Stimulated activated effector memory CD8-positive, alpha-beta T cell treated with anti-CD3 and anti-CD28 coated beads, Interleukin-12 subunit alpha, Interleukin-12 subunit beta, amount 100 ng/mL, for 72 hours (primary cell): ENCODE measurements around the gene LIMS1.
"Not testable (repeated sequence)": the region's sequence is repeated elsewhere in the genome, so short reads cannot be mapped to it uniquely, and the experiment has no call there.

Source experiments
- ATAC-seq: fragments of 150-1000 bp; cut with Tn5 transposase; 2 replicates; pipeline ENCODE4 v1.10.0; 2021
- DNase-seq, 2 donors: peaks; one replicate each; pipeline ENCODE4 v3.0.0; 2021 to 2022; ENCODE audit warnings: low spot score in 2 of 2
- H3K27ac Mint-ChIP-seq: one replicate; pipeline ENCODE4 v1.8.0; 2022; ENCODE audit warnings: mild to moderate bottlenecking, mixed read lengths
- H3K36me3 Mint-ChIP-seq: one replicate; pipeline ENCODE4 v1.8.0; 2022; ENCODE audit warnings: mild to moderate bottlenecking, mixed read lengths
- H3K4me1 Mint-ChIP-seq: one replicate; pipeline ENCODE4 v1.8.0; 2022; ENCODE audit warnings: mixed read lengths
- H3K4me3 Mint-ChIP-seq: one replicate; pipeline ENCODE4 v1.8.0; 2022; ENCODE audit warnings: mild to moderate bottlenecking, mixed read lengths
- H3K9me3 Mint-ChIP-seq: one replicate; pipeline ENCODE4 v1.8.0; 2022; ENCODE audit warnings: mixed read lengths

LIMS1 gene

DNA sequence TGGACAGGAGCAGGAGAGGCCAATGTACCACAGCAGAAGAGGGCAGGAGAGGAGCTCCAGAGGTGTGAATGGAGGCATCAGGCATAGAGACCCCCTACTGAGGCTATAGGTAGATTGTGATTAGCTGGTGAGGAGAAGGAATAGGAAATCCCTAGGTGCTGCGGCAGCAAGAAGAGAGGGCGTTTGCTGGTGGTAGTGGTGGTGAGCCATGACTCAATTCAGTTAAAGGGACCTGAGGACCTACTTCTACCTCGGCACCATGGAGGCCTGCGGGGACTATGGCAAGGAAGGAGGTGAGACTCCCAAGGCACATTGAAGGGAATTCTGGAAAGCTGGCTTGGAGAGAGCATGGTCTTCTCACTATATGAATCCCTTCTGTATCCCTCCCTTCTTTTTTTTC lies 127.2 kb downstream of the LIMS1 start:
- Mint-ChIP-seq H3K4me1 (peaks cover 17% of the 10 kb centered on the region), H3K36me3 (peaks cover 10% of the 10 kb centered on the region), H3K27ac (peak overlapping the region; percentile 69)
- not testable (repeated sequence) for H3K9me3 Mint-ChIP-seq, H3K4me3 Mint-ChIP-seq, DNase-seq, ATAC-seq

DNA sequence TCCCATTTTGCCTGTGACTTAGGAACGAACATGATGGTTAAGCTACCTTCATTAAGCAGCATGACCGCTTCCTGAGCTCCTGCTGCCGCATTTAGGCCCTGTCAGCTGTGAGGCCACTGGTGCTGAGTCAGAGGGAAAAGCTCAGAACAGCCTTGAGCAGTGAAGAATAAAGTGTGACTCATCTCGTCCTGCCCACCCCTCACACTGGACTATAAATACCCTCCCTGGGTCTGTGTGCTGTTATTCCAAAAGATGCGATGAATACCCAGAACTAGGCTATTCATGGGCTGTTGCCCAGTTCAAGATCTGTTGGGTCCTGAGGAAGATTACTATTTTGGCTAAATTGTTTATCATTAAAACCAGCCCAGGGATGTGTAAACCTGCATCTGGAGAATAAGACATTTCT lies 127.9 kb downstream of the LIMS1 start:
- DNase-seq, H3K9me3 Mint-ChIP-seq, H3K4me3 Mint-ChIP-seq: not testable (repeated sequence)
- Mint-ChIP-seq H3K27ac (peak overlapping the region; percentile 69), H3K4me1 (peaks cover 17% of the 10 kb centered on the region), H3K36me3 (peaks cover 10% of the 10 kb centered on the region)
- peak; percentile 85 for ATAC-seq

DNA sequence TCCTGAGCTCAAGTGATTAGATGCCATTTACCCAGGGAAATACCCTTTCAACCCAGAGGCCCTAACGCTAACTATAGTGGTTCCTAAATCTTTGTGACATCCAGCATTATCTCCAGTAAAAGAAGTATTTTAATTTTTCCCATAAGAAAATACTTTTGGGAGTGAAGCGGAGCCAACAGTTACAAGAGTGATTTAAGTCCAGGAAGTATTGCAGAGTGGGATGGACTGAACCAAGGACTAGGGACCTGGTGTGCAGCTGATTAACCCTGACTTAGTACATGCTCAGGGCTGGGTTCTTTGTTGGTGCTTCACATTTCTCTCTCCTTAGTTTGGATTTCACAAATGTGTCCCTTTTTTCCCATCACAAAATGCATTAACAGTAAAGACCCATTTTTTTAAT lies 129.1 kb downstream of the LIMS1 start:
- H3K9me3 Mint-ChIP-seq, DNase-seq, H3K27ac Mint-ChIP-seq, H3K4me3 Mint-ChIP-seq, ATAC-seq: not testable (repeated sequence)
- peaks cover 10% of the 10 kb centered on the region for H3K36me3 Mint-ChIP-seq
- peaks cover 17% of the 10 kb centered on the region for H3K4me1 Mint-ChIP-seq

DNA sequence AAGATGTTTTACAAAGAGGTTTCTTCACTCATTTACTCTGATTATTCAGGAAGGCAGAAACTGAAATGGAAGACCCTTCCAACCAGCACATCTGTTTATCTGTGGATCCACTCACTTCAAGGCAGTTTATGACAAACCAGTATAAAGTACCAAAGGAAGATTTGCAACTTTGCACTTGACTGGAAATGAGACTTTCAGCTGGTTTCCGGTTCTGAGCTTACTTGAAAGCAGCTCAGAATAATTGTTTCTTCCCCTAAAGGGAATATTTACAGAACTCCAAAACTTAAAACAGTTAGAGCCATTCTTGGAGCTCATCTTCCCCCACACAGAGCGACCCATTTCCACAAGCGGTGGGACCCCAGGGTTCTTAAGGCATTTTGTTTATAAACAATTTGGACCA lies 129.8 kb downstream of the LIMS1 start:
- not testable (repeated sequence) for H3K27ac Mint-ChIP-seq, ATAC-seq, H3K9me3 Mint-ChIP-seq, H3K4me3 Mint-ChIP-seq, DNase-seq
- Mint-ChIP-seq H3K36me3 (peaks cover 10% of the 10 kb centered on the region), H3K4me1 (peaks cover 17% of the 10 kb centered on the region)

DNA sequence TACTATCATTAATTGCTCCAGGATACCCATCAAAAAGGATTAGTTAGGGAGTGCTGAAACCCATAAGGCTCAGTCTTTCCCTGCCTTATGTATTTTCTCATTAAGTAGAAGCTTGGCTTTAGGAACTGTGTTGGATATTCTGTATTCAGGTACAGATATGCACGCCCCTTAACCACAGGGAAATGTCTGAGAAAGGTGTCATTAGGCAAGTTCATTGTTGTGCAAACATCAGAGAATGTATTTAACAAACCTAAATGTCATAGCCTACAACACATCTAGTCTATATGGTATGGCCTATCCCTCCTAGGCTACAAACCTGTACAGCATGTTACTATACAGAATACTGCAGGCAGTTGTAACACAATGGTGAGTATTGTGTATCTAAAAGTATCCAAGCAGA lies 130.7 kb downstream of the LIMS1 start:
- H3K27ac Mint-ChIP-seq, H3K9me3 Mint-ChIP-seq, H3K4me3 Mint-ChIP-seq, ATAC-seq, DNase-seq: not testable (repeated sequence)
- Mint-ChIP-seq H3K4me1 (peaks cover 17% of the 10 kb centered on the region), H3K36me3 (peaks cover 10% of the 10 kb centered on the region)

DNA sequence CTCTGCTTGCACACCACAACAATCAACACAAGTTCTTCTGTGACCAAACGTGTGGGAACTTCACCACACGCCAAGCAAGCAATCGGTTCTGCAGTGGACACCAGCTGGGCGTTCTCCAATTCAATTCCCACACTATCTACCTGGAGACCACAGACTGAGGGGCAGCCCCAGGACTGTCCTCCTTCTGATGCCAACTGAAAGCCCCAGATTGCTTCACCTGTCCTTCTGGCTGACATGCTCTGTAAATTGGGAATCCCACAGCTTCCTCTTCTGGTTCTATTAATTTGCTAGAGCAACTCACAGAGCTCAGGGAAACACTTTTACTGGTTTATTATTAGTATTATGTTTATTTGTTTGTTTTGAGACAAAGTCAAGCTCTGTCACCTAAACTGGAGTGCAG lies 131.7 kb downstream of the LIMS1 start:
- not testable (repeated sequence) for H3K4me3 Mint-ChIP-seq, H3K27ac Mint-ChIP-seq, H3K9me3 Mint-ChIP-seq, ATAC-seq, DNase-seq
- Mint-ChIP-seq H3K4me1 (peaks cover 17% of the 10 kb centered on the region), H3K36me3 (peaks cover 10% of the 10 kb centered on the region)

DNA sequence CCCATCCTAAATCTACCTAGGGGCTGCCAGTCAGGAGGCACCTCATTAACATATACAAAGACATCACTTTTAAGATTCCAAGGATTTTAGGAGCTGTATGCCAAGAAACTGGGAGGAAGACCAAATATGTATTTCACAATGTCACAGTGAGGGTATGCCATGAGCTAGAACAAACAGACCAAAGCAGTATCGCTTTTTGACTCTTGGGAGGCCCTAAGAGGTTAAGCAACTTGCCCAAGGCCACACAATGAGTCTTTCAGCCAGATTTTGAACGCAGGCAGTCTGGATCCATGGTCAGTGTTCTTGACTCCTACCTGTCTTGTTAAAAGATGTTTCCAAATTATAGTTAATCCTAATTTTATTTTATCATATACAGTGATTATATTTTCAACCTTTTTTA lies 132.9 kb downstream of the LIMS1 start:
- peaks cover 19% of the 10 kb centered on the region for H3K36me3 Mint-ChIP-seq
- ATAC-seq, H3K27ac Mint-ChIP-seq, H3K4me3 Mint-ChIP-seq, H3K9me3 Mint-ChIP-seq, DNase-seq, H3K4me1 Mint-ChIP-seq: not testable (repeated sequence)

DNA sequence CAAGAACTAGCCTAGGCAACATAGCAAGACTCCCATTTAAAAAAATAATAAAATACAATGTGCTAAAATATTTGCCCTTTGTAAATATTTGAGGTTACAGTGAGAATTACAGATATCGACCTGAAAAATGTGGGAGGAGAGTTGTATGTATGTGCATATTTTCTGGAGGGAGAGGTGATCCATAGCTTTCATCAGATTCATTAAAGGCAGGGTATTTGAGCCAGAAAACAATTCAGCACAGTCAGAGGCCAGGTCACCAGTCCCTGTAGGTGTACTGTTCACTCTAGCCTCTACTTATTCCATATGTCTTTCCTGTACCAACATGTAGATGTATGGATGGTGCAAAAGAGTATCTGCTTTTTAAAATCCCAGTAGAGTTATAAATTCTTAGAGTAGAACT lies 136.0 kb downstream of the LIMS1 start:
- not testable (repeated sequence) for ATAC-seq, H3K4me3 Mint-ChIP-seq, H3K27ac Mint-ChIP-seq, DNase-seq, H3K4me1 Mint-ChIP-seq, H3K9me3 Mint-ChIP-seq
- peaks cover 30% of the 10 kb centered on the region for H3K36me3 Mint-ChIP-seq

DNA sequence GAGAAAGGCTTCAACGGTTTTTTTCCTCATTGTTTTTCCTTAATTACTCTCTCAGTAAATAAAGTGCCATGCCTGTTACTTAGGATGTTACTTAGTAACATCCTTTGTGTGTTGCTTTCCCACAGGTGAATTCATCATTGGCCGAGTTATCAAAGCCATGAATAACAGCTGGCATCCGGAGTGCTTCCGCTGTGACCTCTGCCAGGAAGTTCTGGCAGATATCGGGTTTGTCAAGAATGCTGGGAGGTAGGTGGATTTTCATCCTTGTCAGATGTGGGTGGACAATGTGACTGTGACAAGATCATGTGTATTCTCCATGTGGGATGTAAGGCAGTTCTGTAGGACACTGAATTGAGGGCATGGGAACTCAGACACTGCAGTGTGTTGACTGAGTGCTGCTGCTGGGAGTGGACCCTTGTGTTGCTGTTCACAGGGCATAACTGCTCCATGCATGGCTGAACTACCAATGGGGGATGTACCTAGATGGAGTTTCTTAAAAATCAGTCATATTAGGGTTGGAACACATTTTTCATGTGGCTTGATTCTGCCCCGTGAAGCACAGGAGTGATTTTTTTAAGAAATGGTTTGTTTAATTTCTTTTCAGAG lies 138.0 kb downstream of the LIMS1 start:
- peaks cover 43% of the 10 kb centered on the region for H3K36me3 Mint-ChIP-seq
- not testable (repeated sequence) for H3K27ac Mint-ChIP-seq, ATAC-seq, H3K4me3 Mint-ChIP-seq, H3K4me1 Mint-ChIP-seq, H3K9me3 Mint-ChIP-seq, DNase-seq

DNA sequence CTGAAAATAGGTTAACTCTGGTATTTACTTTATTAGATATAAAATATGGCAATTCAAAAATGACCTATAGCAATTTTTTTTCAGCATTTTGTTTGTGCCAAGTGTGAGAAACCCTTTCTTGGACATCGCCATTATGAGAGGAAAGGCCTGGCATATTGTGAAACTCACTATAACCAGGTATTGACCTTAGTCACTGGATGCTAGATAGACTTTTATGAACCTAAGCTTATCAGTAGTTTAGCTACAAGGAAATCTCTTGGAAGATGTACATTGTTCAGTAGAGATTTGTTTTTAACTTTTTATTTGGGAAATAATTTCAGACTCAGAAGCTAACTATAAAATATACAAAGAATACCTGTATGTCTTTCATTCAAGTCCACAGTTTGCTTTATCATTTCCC lies 142.3 kb downstream of the LIMS1 start:
- H3K27ac Mint-ChIP-seq, H3K4me1 Mint-ChIP-seq, H3K4me3 Mint-ChIP-seq, DNase-seq, H3K9me3 Mint-ChIP-seq, ATAC-seq: not testable (repeated sequence)
- H3K36me3 Mint-ChIP-seq: peaks cover 82% of the 10 kb centered on the region

DNA sequence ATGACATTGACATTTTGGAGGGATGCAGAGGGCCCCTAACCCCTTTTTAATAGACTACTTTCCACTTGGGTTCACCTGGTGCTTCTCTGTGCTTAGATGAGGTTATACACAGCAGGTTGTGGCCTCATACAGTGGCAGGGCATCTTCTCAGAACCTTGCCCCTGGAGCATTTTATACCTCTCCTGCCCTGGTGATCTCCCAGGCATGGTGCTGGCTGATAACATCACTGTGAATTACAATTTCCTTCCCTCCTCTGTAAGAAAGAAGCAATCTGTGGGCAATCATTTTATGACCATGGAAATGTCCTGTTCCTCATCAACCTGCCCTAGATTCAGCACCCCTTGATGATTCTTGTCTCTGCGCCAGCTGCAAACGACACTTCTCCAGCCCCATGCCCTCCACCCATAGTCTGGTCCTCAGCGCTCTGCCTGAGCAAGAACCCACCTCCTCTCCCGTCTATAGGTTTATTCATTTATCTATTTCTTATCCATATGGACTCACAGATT lies 143.0 kb downstream of the LIMS1 start:
- H3K4me1 Mint-ChIP-seq, DNase-seq, H3K4me3 Mint-ChIP-seq, H3K9me3 Mint-ChIP-seq, ATAC-seq, H3K27ac Mint-ChIP-seq: not testable (repeated sequence)
- peaks cover 84% of the 10 kb centered on the region for H3K36me3 Mint-ChIP-seq

DNA sequence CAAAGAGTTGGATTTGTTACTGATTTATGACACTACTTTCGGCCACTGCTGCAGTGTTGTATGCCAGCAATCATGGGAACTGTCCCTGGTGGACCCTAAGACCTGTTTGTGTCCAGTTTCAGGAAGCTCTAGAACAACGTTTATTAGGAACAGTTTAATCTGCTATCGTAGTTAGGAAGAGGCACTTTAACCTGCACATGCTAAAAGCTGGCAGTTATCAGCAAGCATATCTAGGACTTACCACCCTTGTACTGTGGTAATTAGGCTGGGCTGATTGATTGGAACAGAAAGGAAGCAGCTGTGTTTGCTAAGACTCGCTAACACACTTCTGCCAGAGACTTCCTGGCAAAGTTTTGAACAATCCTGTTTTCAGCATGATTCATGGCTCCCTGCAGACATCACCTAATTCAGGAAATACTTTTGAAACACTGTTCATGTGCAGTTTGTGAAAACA lies 144.0 kb downstream of the LIMS1 start:
- peaks cover 87% of the 10 kb centered on the region for H3K36me3 Mint-ChIP-seq
- H3K4me3 Mint-ChIP-seq, ATAC-seq, DNase-seq, H3K4me1 Mint-ChIP-seq, H3K27ac Mint-ChIP-seq, H3K9me3 Mint-ChIP-seq: not testable (repeated sequence)

DNA sequence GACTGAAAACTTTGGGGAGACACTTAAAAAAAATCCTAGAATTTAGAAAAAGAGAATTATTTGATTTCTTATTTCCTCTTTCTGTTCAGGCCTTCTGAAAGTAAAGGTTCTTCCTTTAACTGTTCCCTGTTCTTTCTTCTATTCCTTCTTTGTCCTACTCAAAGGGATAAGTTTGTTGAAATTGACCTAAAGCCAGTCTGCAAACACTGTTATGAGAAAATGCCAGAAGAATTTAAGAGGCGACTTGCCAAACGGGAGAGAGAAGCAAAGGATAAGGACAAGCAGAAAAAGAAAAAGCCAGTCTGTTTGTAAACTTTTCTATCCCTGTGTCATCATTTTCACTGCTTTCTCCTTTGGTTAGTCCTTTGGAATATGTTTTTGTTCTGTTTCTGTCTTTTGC lies 146.5 kb downstream of the LIMS1 start:
- H3K36me3 Mint-ChIP-seq: peaks cover 92% of the 10 kb centered on the region
- not testable (repeated sequence) for ATAC-seq

DNA sequence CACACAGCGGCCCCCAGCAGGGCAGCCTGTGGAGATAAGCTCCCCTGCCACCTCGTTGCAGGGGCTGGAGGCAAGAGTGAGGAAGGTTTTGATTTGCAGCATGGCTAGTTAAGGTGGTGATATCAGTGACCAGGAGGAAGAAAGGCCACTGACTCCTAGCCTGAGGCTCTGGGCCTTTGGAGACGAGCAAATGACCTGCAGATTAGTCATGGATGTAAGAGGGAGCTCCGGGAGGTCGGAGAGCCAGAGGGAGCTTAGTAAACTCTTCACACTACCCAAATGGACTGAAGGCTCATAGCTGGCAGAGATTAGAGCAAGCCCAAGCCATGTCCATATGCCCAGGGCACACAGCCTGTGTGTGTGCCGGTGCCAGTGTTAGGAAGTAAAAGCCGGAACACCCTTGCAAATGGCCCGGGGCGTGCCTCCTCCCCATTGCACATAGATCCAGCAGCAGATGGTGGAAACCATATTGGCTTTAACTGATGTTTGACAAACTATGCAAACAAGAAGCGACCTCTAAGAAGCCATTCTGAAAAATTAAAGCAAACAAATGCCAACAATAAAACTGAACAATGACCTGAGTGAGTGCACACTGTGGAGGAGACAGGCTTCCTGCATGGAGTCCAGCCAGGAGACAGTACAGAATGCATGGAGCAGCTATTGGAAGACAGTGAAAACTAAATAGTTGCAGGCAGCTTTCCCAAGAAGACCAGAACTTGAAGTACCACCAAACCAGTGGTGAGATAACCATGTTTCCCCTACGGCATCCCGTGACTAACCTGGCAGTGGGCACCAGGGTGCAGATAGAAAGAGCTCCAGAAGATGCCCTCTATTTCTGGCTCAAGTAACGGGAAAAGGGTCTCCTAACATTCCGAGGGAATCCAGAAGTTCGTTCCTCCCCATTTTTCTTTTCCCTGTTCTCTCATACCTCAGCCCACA lies 154.8 kb downstream of the LIMS1 start:
- H3K9me3 Mint-ChIP-seq, DNase-seq, H3K27ac Mint-ChIP-seq, H3K4me1 Mint-ChIP-seq, ATAC-seq, H3K4me3 Mint-ChIP-seq: not testable (repeated sequence)
- peaks cover 21% of the 10 kb centered on the region for H3K36me3 Mint-ChIP-seq

More for the DNA sequence above, 146.5 kb downstream of the LIMS1 start:
- not testable (repeated sequence) for H3K4me1 Mint-ChIP-seq, H3K4me3 Mint-ChIP-seq, H3K9me3 Mint-ChIP-seq, H3K27ac Mint-ChIP-seq, DNase-seq

DNA sequence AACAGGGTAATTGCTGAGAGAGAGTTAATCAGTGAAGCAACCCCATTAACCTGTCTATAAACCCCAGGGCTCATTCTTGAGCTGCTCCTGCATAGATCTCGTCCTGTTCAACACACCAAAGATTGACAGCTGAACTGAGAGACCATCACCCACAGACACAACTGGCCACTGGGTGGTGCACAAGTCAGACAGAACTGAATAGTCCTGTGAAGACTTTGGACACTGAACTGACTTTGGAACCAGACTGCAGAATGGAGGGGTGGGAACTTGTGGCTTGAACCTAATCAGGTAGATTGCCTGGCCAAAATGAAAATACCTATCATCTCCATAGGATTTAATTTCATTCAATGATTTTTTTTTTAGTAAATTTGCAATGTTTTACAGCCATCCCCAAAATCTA lies 155.7 kb downstream of the LIMS1 start:
- ATAC-seq: peak; percentile 77
- not testable (repeated sequence) for H3K9me3 Mint-ChIP-seq, H3K4me3 Mint-ChIP-seq, H3K27ac Mint-ChIP-seq, H3K4me1 Mint-ChIP-seq, DNase-seq
- peaks cover 12% of the 10 kb centered on the region for H3K36me3 Mint-ChIP-seq
